IMR-90 (cell line): Measurements from ENCODE around the gene CAMTA1. TPM values are rescaled to one million over a fixed set of nuclear protein-coding genes. Genes with fewer than 3 reads are reported as not detected.

Experiments used
- ATAC-seq: fragments of 200-7000 bp; cut with Tn5 transposase; 2 replicates; pipeline ENCODE4 v1.9.1; 2020; ENCODE audit warnings: low read depth, mild to moderate bottlenecking, moderate library complexity
- BruUV-seq: library from RNA; stranded (reverse); fragments of 400-500 nt; replicated peaks from 2 replicates; lab custom pipeline; 2021; lab: Mats Ljungman, UMichigan
- CTCF ChIA-PET: fragments of 300-600 bp; formaldehyde crosslinking; extraction: SDS; loops from one replicate; lab custom pipeline; 2021; ENCODE audit warnings: antibody characterized with exemption; lab: Yijun Ruan, JAX
- POLR2A ChIA-PET: fragments of 300-600 bp; sonication (Branson Sonifier 250); formaldehyde crosslinking; loops from one replicate; lab custom pipeline; 2022; ENCODE audit warnings: antibody characterized with exemption; ENCODE audit not compliant: unreplicated experiment; lab: Charles Lee
- DNase-seq: peaks from one replicate; pipeline ENCODE4 v3.0.0; 2013
- H2AFZ ChIP-seq: replicated peaks from 2 replicates; pipeline ENCODE3; 2013; ENCODE audit warnings: low read length, mild to moderate bottlenecking; ENCODE audit not compliant: poor library complexity
- H2AK5ac ChIP-seq: 2 replicates; pipeline ENCODE4 v1.6.1; 2013; ENCODE audit warnings: low read depth, low read length, inconsistent platforms
- H2AK9ac ChIP-seq: replicated peaks from 2 replicates; pipeline ENCODE3; 2013; ENCODE audit warnings: mild to moderate bottlenecking, low read depth, low read length, moderate library complexity; ENCODE audit not compliant: poor library complexity
- H2BK120ac ChIP-seq: 2 replicates; pipeline ENCODE4 v1.6.1; 2013; ENCODE audit warnings: low read depth, low read length, inconsistent platforms
- H2BK15ac ChIP-seq: 3 replicates; pipeline ENCODE4 v1.6.1; 2013; ENCODE audit warnings: low read depth, low read length, inconsistent platforms
- H2BK20ac ChIP-seq: 2 replicates; pipeline ENCODE4 v1.6.1; 2013; ENCODE audit warnings: low read depth, mild to moderate bottlenecking, inconsistent platforms, low read length, moderate library complexity
- H2BK5ac ChIP-seq: 2 replicates; pipeline ENCODE4 v1.6.1; 2013; ENCODE audit warnings: mild to moderate bottlenecking, low read depth, low read length, inconsistent platforms; ENCODE audit not compliant: poor library complexity, severe bottlenecking
- H3K14ac ChIP-seq: replicated peaks from 2 replicates; pipeline ENCODE4 v1.6.1; 2013; ENCODE audit warnings: low read depth, low read length, inconsistent platforms
- H3K18ac ChIP-seq: 2 replicates; pipeline ENCODE4 v1.6.1; 2013; ENCODE audit warnings: low read depth, low read length, control low read depth
- H3K23ac ChIP-seq: 2 replicates; pipeline ENCODE4 v1.6.1; 2013; ENCODE audit warnings: low read depth, low read length, inconsistent platforms
- H3K27ac ChIP-seq: 2 replicates; pipeline ENCODE4 v1.5.1; 2013; ENCODE audit warnings: mild to moderate bottlenecking, control low read depth, low read length; ENCODE audit not compliant: insufficient read depth
- H3K27me3 ChIP-seq: 2 replicates; pipeline ENCODE4 v1.6.1; 2013; ENCODE audit warnings: low read length; ENCODE audit not compliant: control insufficient read depth, insufficient read depth
- H3K36me3 ChIP-seq: 2 replicates; pipeline ENCODE4 v1.6.1; 2013; ENCODE audit warnings: low read length, mixed read lengths; ENCODE audit not compliant: control insufficient read depth, insufficient read depth
- H3K4ac ChIP-seq: 2 replicates; pipeline ENCODE4 v1.6.1; 2013; ENCODE audit warnings: low read depth, low read length, inconsistent platforms
- H3K4me1 ChIP-seq: 2 replicates; pipeline ENCODE4 v1.6.1; 2013; ENCODE audit warnings: low read length, mixed read lengths; ENCODE audit not compliant: control insufficient read depth, insufficient read depth
- H3K4me2 ChIP-seq: 2 replicates; pipeline ENCODE4 v1.6.1; 2013; ENCODE audit warnings: low read depth, mild to moderate bottlenecking, control low read depth, low read length, moderate library complexity
- H3K4me3 ChIP-seq: 2 replicates; pipeline ENCODE4 v1.5.1; 2013; ENCODE audit warnings: low read depth, mild to moderate bottlenecking, control low read depth, low read length, moderate library complexity; ENCODE audit not compliant: insufficient read depth
- H3K56ac ChIP-seq: 2 replicates; pipeline ENCODE4 v1.6.1; 2013; ENCODE audit warnings: low read length, inconsistent platforms; ENCODE audit not compliant: insufficient read depth; ENCODE audit errors: extremely low read depth
- H3K79me1 ChIP-seq, 2 experiments: 2 replicates each; pipeline ENCODE4 v1.6.1; 2013; ENCODE audit warnings: low read length in 2 of 2, inconsistent platforms in 1 of 2, low read depth in 1 of 2
- H3K9ac ChIP-seq: 2 replicates; pipeline ENCODE4 v1.6.1; 2013; ENCODE audit warnings: low read depth, low read length, control low read depth
- H3K9me1 ChIP-seq: 2 replicates; pipeline ENCODE4 v1.6.1; 2013; ENCODE audit warnings: low read length, inconsistent platforms; ENCODE audit not compliant: insufficient read depth
- H3K9me3 ChIP-seq: 2 replicates; pipeline ENCODE4 v1.6.1; 2013; ENCODE audit warnings: low read length; ENCODE audit not compliant: control insufficient read depth, insufficient read depth
- H4K20me1 ChIP-seq: 2 replicates; pipeline ENCODE4 v1.6.1; 2013; ENCODE audit warnings: low read length, inconsistent platforms; ENCODE audit not compliant: insufficient read depth
- H4K5ac ChIP-seq: 2 replicates; pipeline ENCODE4 v1.6.1; 2013; ENCODE audit warnings: mild to moderate bottlenecking, low read depth, low read length, control low read depth
- H4K8ac ChIP-seq, 2 experiments: 2 replicates each; pipeline ENCODE4 v1.6.1; 2013; ENCODE audit warnings: low read depth in 2 of 2, low read length in 2 of 2, control low read depth in 1 of 2, inconsistent platforms in 1 of 2
- H4K91ac ChIP-seq: 2 replicates; pipeline ENCODE4 v1.6.1; 2013; ENCODE audit warnings: low read depth, low read length, inconsistent platforms; ENCODE audit not compliant: insufficient read depth
- BHLHE40 ChIP-seq: fragments of 150-350 bp; IDR thresholded peaks from 2 replicates; pipeline ENCODE4 v1.6.1; 2016; ENCODE audit warnings: mild to moderate bottlenecking, low read depth, low read length
- CHD1 ChIP-seq: IDR thresholded peaks from 2 replicates; pipeline ENCODE4 v1.6.1; 2012; ENCODE audit warnings: low read depth, low read length, improper control_type of control experiment
- FOS ChIP-seq: fragments of 150-350 bp; IDR thresholded peaks from 2 replicates; pipeline ENCODE4 v1.6.1; 2016; ENCODE audit warnings: low read depth, low read length
- MXI1 ChIP-seq: IDR thresholded peaks from 2 replicates; pipeline ENCODE4 v1.6.1; 2012; ENCODE audit warnings: low read depth, mild to moderate bottlenecking, low read length, moderate library complexity, borderline replicate concordance
- POLR2A ChIP-seq: IDR thresholded peaks from 2 replicates; pipeline ENCODE4 v1.6.1; 2012; ENCODE audit warnings: mild to moderate bottlenecking, low read depth, low read length
- RAD21 ChIP-seq: IDR thresholded peaks from 2 replicates; pipeline ENCODE4 v1.6.1; 2012; ENCODE audit warnings: low read length, improper control_type of control experiment
- RFX5 ChIP-seq: IDR thresholded peaks from 2 replicates; pipeline ENCODE4 v1.8.0; 2012; ENCODE audit warnings: low read depth, mild to moderate bottlenecking, low read length, moderate library complexity
- USF2 ChIP-seq: fragments of 150-350 bp; IDR thresholded peaks from 2 replicates; pipeline ENCODE4 v1.6.1; 2017; ENCODE audit warnings: mild to moderate bottlenecking, antibody characterized with exemption, low read length, low read depth
- WGBS, 2 experiments: methylation state at CpG; one replicate each; pipeline versions ENCODE4 v1.1.5 to v1.1.7; 2013; ENCODE audit warnings: missing lambda C conversion rate in 2 of 2; ENCODE audit not compliant: insufficient read length in 1 of 2; ENCODE audit errors: extremely low coverage in 2 of 2; 5-methylcytosine and 5-hydroxymethylcytosine counted together
- dilution Hi-C: fragments of 300-500 bp; cut with HindIII; formaldehyde crosslinking; loops from one replicate; pipeline ENCODE4 v1.14.3; 2018; ENCODE audit warnings: low sequenced_read_pairs; ENCODE audit not compliant: unreplicated experiment
- in situ Hi-C: fragments of 300-500 bp; cut with MboI; formaldehyde crosslinking; loops from 3 replicates; pipeline ENCODE4 v1.14.3; 2019; ENCODE audit warnings: low sequenced_read_pairs, inconsistent platforms, mixed read lengths
- intact Hi-C: fragments of 100-400 bp; cut with micrococcal nuclease; formaldehyde crosslinking; loops from 2 replicates; pipeline ENCODE4 v1.10.0; 2022
- polyA plus RNA-seq, 3 experiments: library from polyadenylated mRNA; depleted of rRNA; stranded (reverse); fragments of >200 nt; gene quantifications; 2 replicates each; pipeline ENCODE4 v1.2.3, GENCODE V29; 2012; ENCODE audit warnings: low replicate concordance in 1 of 3
- total RNA-seq: library from RNA; depleted of rRNA; stranded (reverse); fragments of >200 nt; gene quantifications from 2 replicates; pipeline ENCODE4 v1.2.3, GENCODE V29; 2012

CAMTA1 gene
- total and polyA plus RNA-seq, 2 of the 4 experiments (the other 2 are of a cell fraction): 35.5 to 74.3 TPM

GRCh38 chr1:7778133-7778628 lies 992.9 kb downstream of the CAMTA1 start:
- Histone ChIP-seq H4K8ac (no peak overlapping the region), H3K27ac (no peak overlapping the region), H4K91ac (no peak overlapping the region), H3K4me1 (peaks cover 6% of the 10 kb centered on the region; the same call in 1 of the 2 replicates), H2AK5ac (no peak overlapping the region), H4K5ac (no peak overlapping the region), H3K27me3 (no peaks in the 10 kb centered on the region), H2BK5ac (no peak overlapping the region), H3K18ac (no peak overlapping the region), H3K9me1 (no peaks in the 10 kb centered on the region; the same call in 1 of the 2 replicates), H2BK120ac (no peak overlapping the region), H3K14ac (no peak overlapping the region), H3K79me1 (peaks cover 19 to 27% of the 10 kb centered on the region in 2 experiments), H3K36me3 (peaks cover 18% of the 10 kb centered on the region), H3K4me2 (no peak overlapping the region), H3K4me3 (no peak overlapping the region), H3K4ac (no peak overlapping the region), H3K9ac (no peak overlapping the region), H2BK20ac (no peak overlapping the region), H2AK9ac (no peak overlapping the region), H4K20me1 (peaks cover 4% of the 10 kb centered on the region; the same call in 1 of the 2 replicates), H2AFZ (no peak overlapping the region), H3K23ac (no peak overlapping the region), H3K56ac (no peak overlapping the region), H2BK15ac (no peak overlapping the region), H3K9me3 (no peaks in the 10 kb centered on the region)
- in situ Hi-C loops: no loop called here
- WGBS, 2 experiments: 100% methylated on average over 2 of the region's 4 CpGs; no CpG with 5 or more reads in 1 of the 2 experiments
- intact Hi-C loops: no loop called here
- no peak for ATAC-seq
- DNase-seq: no peak
- ChIA-PET POLR2A (no interaction called here), CTCF (interaction anchor here (1.1 kb wide), 1 partner anchor 25 kb away, joined by 3 read pairs; no protein-coding TSS in a partner anchor)
- BruUV-seq: no TSS peak
- dilution Hi-C loops: no loop called here
- TF ChIP-seq FOS: no peak
- TF ChIP-seq RFX5: no peak
- TF ChIP-seq POLR2A: no peak
- no peak for TF ChIP-seq RAD21
- TF ChIP-seq BHLHE40: no peak
- TF ChIP-seq CHD1: no peak
- no peak for TF ChIP-seq MXI1
- TF ChIP-seq USF2: no peak
